ENCODE measurements around the gene RMND5B. TPM values are rescaled to one million over a fixed set of nuclear protein-coding genes. Genes with fewer than 3 reads are reported as not detected.
"Not testable (repeated sequence)": the region's sequence is repeated elsewhere in the genome, so short reads cannot be mapped to it uniquely, and the experiment has no call there.

RMND5B gene
- total RNA-seq, 2 donors from 2014 or later = 29.2 to 29.9 TPM

GRCh38 chr5:178123966-178124925 is 6.6 kb upstream of the RMND5B start:
- DNase-seq (ENCODE audit: low spot score) = no peak
- intact Hi-C loops (cut with DNase I) = no loop called here

GRCh38 chr5:178125253-178125906 is 5.4 kb upstream of the RMND5B start:
- intact Hi-C loops (cut with DNase I) = loop anchor here in 1 of 2 donors (5.0 kb wide), 1 partner anchor 1573 kb away; no protein-coding TSS in a partner anchor
- DNase-seq (ENCODE audit: low spot score) = no peak

GRCh38 chr5:178126556-178126955 is 4.3 kb upstream of the RMND5B start:
- intact Hi-C loops (cut with DNase I) = loop anchor here in 1 of 2 donors (5.0 kb wide), 1 partner anchor 1574 kb away; no protein-coding TSS in a partner anchor
- DNase-seq (ENCODE audit: low spot score) = no peak

- intact Hi-C loops (cut with DNase I) = loop anchor here in 1 of 2 donors (5.0 kb wide), 1 partner anchor 1575 kb away; no protein-coding TSS in a partner anchor
- DNase-seq (ENCODE audit: low spot score) = not testable (repeated sequence)
Measured at GRCh38 chr5:178127300-178128009, 3.4 kb upstream of the RMND5B start.

GRCh38 chr5:178129296-178129695 is 1.5 kb upstream of the RMND5B start:
- DNase-seq (ENCODE audit: low spot score) = no peak
- intact Hi-C loops (cut with DNase I) = loop anchor here in 1 of 2 donors (5.0 kb wide), 1 partner anchor 1577 kb away; no protein-coding TSS in a partner anchor

GRCh38 chr5:178130234-178130575 is 609 bp upstream of the RMND5B start:
- DNase-seq (ENCODE audit: low spot score); intact Hi-C loops (cut with DNase I): not testable (repeated sequence)

- intact Hi-C loops (cut with DNase I) = no loop called here
- DNase-seq (ENCODE audit: low spot score) = no peak
Measured at GRCh38 chr5:178131446-178131996, 707 bp downstream of the RMND5B start.

- intact Hi-C loops (cut with DNase I) = no loop called here
- DNase-seq (ENCODE audit: low spot score) = no peak
Measured at GRCh38 chr5:178136990-178137389, 6.2 kb downstream of the RMND5B start.

- no peak for DNase-seq (ENCODE audit: low spot score)
- intact Hi-C loops (cut with DNase I) = no loop called here
Measured at GRCh38 chr5:178137991-178138390, 7.2 kb downstream of the RMND5B start.

GRCh38 chr5:178141550-178141949 is 10.7 kb downstream of the RMND5B start:
- DNase-seq (ENCODE audit: low spot score) = no peak
- intact Hi-C loops (cut with DNase I) = no loop called here

- intact Hi-C loops (cut with DNase I) = no loop called here
- no peak for DNase-seq (ENCODE audit: low spot score)
Measured at GRCh38 chr5:178142642-178143041, 11.8 kb downstream of the RMND5B start.

GRCh38 chr5:178143246-178143645 is 12.4 kb downstream of the RMND5B start:
- intact Hi-C loops (cut with DNase I) = no loop called here
- no peak for DNase-seq (ENCODE audit: low spot score)

- intact Hi-C loops (cut with DNase I) = no loop called here
- DNase-seq (ENCODE audit: low spot score) = no peak
Measured at GRCh38 chr5:178143901-178144300, 13.1 kb downstream of the RMND5B start.

GRCh38 chr5:178145965-178146820 is 15.4 kb downstream of the RMND5B start:
- DNase-seq (ENCODE audit: low spot score) = no peak
- intact Hi-C loops (cut with DNase I) = no loop called here

GRCh38 chr5:178147406-178147805 is 16.6 kb downstream of the RMND5B start:
- DNase-seq (ENCODE audit: low spot score) = no peak
- intact Hi-C loops (cut with DNase I) = no loop called here

- intact Hi-C loops (cut with DNase I) = no loop called here
- no peak for DNase-seq (ENCODE audit: low spot score)
Measured at GRCh38 chr5:178149199-178149932, 18.6 kb downstream of the RMND5B start.

GRCh38 chr5:178150977-178151734 is 20.3 kb downstream of the RMND5B start:
- DNase-seq (ENCODE audit: low spot score) = no peak
- intact Hi-C loops (cut with DNase I) = no loop called here
